Endothelial cell of umbilical vein (primary cell): ENCODE data around the gene EGFL6. TPM values are rescaled to one million over a fixed set of nuclear protein-coding genes. Genes with fewer than 3 reads are reported as not detected.

Experiments used
- BruUV-seq: library from RNA; stranded (reverse); fragments of 400-500 nt; replicated peaks from 2 replicates; lab custom pipeline; 2021; lab: Mats Ljungman, UMichigan
- CTCF ChIA-PET: fragments of 300-600, 350-600 bp; sonication (Branson Sonifier 250); formaldehyde crosslinking; loops from one replicate; lab custom pipeline; 2021; ENCODE audit warnings: antibody characterized with exemption, inconsistent platforms; lab: Charles Lee
- POLR2A ChIA-PET: fragments of 300-600, 350-600 bp; sonication (Branson Sonifier 250); formaldehyde crosslinking; loops from one replicate; lab custom pipeline; 2021; ENCODE audit warnings: antibody characterized with exemption, inconsistent platforms; lab: Charles Lee
- DNase-seq: peaks from one replicate; pipeline ENCODE4 v3.0.0-alpha.2; 2011; ENCODE audit warnings: low read depth, low spot score
- FAIRE-seq: peaks from 2 replicates; lab custom pipeline; 2011; peaks lifted over from hg19 to GRCh38; lab: Jason Lieb, UNC
- H2AFZ ChIP-seq: 2 replicates; pipeline ENCODE4 v1.6.0; 2012; ENCODE audit warnings: low read depth, low read length, control low read depth, inconsistent platforms
- H3K27ac ChIP-seq: 2 replicates; pipeline ENCODE4 v1.5.1; 2011; ENCODE audit warnings: low read depth, mild to moderate bottlenecking, control low read depth, low read length, moderate library complexity; ENCODE audit not compliant: insufficient read depth
- H3K27me3 ChIP-seq, 2 experiments: 2 replicates each; pipeline versions ENCODE4 v1.6.0 to v1.6.1; 2011; ENCODE audit warnings: low read length in 2 of 2, mixed read lengths in 1 of 2; ENCODE audit not compliant: control insufficient read depth in 2 of 2, insufficient read depth in 2 of 2
- H3K36me3 ChIP-seq, 2 experiments: 2 replicates in 1 of 2; 3 replicates in 1 of 2; pipeline ENCODE4 v1.5.1; 2011; ENCODE audit warnings: low read length in 2 of 2, mild to moderate bottlenecking in 1 of 2, moderate library complexity in 1 of 2; ENCODE audit not compliant: control insufficient read depth in 2 of 2, insufficient read depth in 2 of 2; ENCODE audit errors: extremely low read depth in 1 of 2
- H3K4me1 ChIP-seq: 3 replicates; pipeline ENCODE4 v1.5.1; 2011; ENCODE audit warnings: mild to moderate bottlenecking, low read length; ENCODE audit not compliant: control insufficient read depth, insufficient read depth; ENCODE audit errors: extremely low read depth
- H3K4me2 ChIP-seq: 2 replicates; pipeline ENCODE4 v1.6.1; 2011; ENCODE audit warnings: low read length, control low read depth, mixed read lengths; ENCODE audit not compliant: insufficient read depth
- H3K4me3 ChIP-seq, 3 experiments: fragments of 200-600 bp in 1 of 3; sonication (generic), shearing (Covaris generic) in 1 of 3; replicated peaks in 1 of 3; 2 replicates each; pipeline ENCODE4 v1.5.1; 2011 to 2016; ENCODE audit warnings: control low read depth in 3 of 3, low read length in 3 of 3, mild to moderate bottlenecking in 2 of 3, inconsistent platforms in 1 of 3, low read depth in 1 of 3, moderate library complexity in 1 of 3; ENCODE audit not compliant: insufficient read depth in 1 of 3
- H3K79me2 ChIP-seq: 2 replicates; pipeline ENCODE4 v1.6.0; 2012; ENCODE audit warnings: low read length, inconsistent platforms; ENCODE audit not compliant: control insufficient read depth, insufficient read depth
- H3K9ac ChIP-seq: replicated peaks from 2 replicates; pipeline ENCODE3; 2011; ENCODE audit warnings: low read length, control low read depth; ENCODE audit not compliant: insufficient read depth; ENCODE audit errors: extremely low read depth
- H3K9me1 ChIP-seq: replicated peaks from 3 replicates; pipeline ENCODE4 v1.6.0; 2011; ENCODE audit warnings: mild to moderate bottlenecking, low read length; ENCODE audit not compliant: control insufficient read depth, insufficient read depth; ENCODE audit errors: extremely low read depth
- H3K9me3 ChIP-seq: replicated peaks from 2 replicates; pipeline ENCODE4 v1.5.1; 2012; ENCODE audit warnings: low read length, inconsistent platforms; ENCODE audit not compliant: control insufficient read depth, insufficient read depth
- H4K20me1 ChIP-seq: replicated peaks from 2 replicates; pipeline ENCODE3; 2011; ENCODE audit warnings: mild to moderate bottlenecking, low read length; ENCODE audit not compliant: control insufficient read depth, insufficient read depth; ENCODE audit errors: extremely low read depth
- CTCF ChIP-seq, 2 donors: IDR thresholded peaks; 1 replicate in 1 of 2; 2 replicates in 1 of 2; pipeline ENCODE4 v1.5.1; 2011; ENCODE audit warnings: low read length in 2 of 2, mild to moderate bottlenecking in 2 of 2, moderate library complexity in 2 of 2, control low read depth in 1 of 2, inconsistent platforms in 1 of 2, low read depth in 1 of 2; ENCODE audit not compliant: insufficient read depth in 1 of 2; ENCODE audit errors: extremely low read depth in 1 of 2
- EZH2 ChIP-seq: IDR thresholded peaks from 2 replicates; pipeline ENCODE4 v1.6.1; 2012; ENCODE audit warnings: borderline replicate concordance, low read depth, mild to moderate bottlenecking, moderate library complexity, low read length, inconsistent platforms; ENCODE audit not compliant: severe bottlenecking
- FOS ChIP-seq: IDR thresholded peaks from 2 replicates; pipeline ENCODE4 v1.6.1; 2011; ENCODE audit warnings: mild to moderate bottlenecking, low read length, moderate library complexity, borderline replicate concordance; ENCODE audit not compliant: insufficient read depth
- GATA2 ChIP-seq: IDR thresholded peaks from 2 replicates; pipeline ENCODE4 v1.7.0; 2011; ENCODE audit warnings: low read depth, mild to moderate bottlenecking, moderate library complexity, mixed read lengths, low read length; ENCODE audit not compliant: insufficient read length, insufficient read depth
- JUN ChIP-seq: IDR thresholded peaks from 2 replicates; pipeline ENCODE4 v1.6.1; 2011; ENCODE audit warnings: borderline replicate concordance, low read depth; ENCODE audit not compliant: insufficient read length, insufficient read depth
- MAX ChIP-seq: IDR thresholded peaks from 2 replicates; pipeline ENCODE4 v1.6.1; 2011; ENCODE audit not compliant: insufficient read depth, insufficient read length
- MYC ChIP-seq: IDR thresholded peaks from one replicate; pipeline ENCODE4 v1.6.1; 2011; ENCODE audit warnings: mild to moderate bottlenecking, low read depth, low read length
- POLR2A ChIP-seq: IDR thresholded peaks from 2 replicates; pipeline ENCODE4 v1.6.1; 2012; ENCODE audit warnings: low read depth, mild to moderate bottlenecking, control low read depth, low read length
- POLR2AphosphoS5 ChIP-seq: IDR thresholded peaks from 2 replicates; pipeline ENCODE4 v1.6.1; 2012; ENCODE audit warnings: low read depth, mild to moderate bottlenecking, control low read depth, low read length, moderate library complexity; ENCODE audit not compliant: insufficient read depth
- dilution Hi-C: fragments of 300-500 bp; cut with MboI; formaldehyde crosslinking; loops from one replicate; pipeline ENCODE4 v1.15.0; 2019; ENCODE audit warnings: low sequenced_read_pairs; ENCODE audit not compliant: extremely low pct_ligation_motif_present
- intact Hi-C: fragments of 100-400 bp; cut with micrococcal nuclease; formaldehyde crosslinking; loops from one replicate; pipeline ENCODE4 v1.10.0; 2022
- polyA plus RNA-seq, 4 experiments: library from polyadenylated mRNA; depleted of rRNA in 3 of 4; stranded (reverse) in 3 of 4; unstranded in 1 of 4; fragments of >200 nt; gene quantifications; 2 replicates each; pipeline versions ENCODE4 v1.2.1 to v1.2.3, GENCODE V29; 2011 to 2012; ENCODE audit warnings: missing spikeins in 1 of 4
- total RNA-seq: library from RNA; stranded (reverse); gene quantifications from 2 replicates; pipeline ENCODE4 v1.2.3, GENCODE V29; 2021

EGFL6 gene
- total and polyA plus RNA-seq, 2 donors (not counting 3 experiments of a cell fraction or from before 2014, with no cell fraction given) = not detected

- H3K27ac ChIP-seq = no peak overlapping the region
- H3K9me1 ChIP-seq = no peaks in the 10 kb centered on the region
- ChIA-PET CTCF (no interaction called here), POLR2A (no interaction called here)
- dilution Hi-C loops (no loop called here), intact Hi-C loops (no loop called here)
- H3K36me3 ChIP-seq = no peaks in the 10 kb centered on the region
- BruUV-seq = no TSS peak
- no peak overlapping the region for H2AFZ ChIP-seq
- no peaks in the 10 kb centered on the region for H3K4me1 ChIP-seq
- peaks cover 0 to 2% of the 10 kb centered on the region in 2 experiments for H3K27me3 ChIP-seq
- no peaks in the 10 kb centered on the region for H4K20me1 ChIP-seq
- no peaks in the 10 kb centered on the region for H3K9me3 ChIP-seq
- no peak overlapping the region for H3K4me2 ChIP-seq
- no peak for DNase-seq
- H3K9ac ChIP-seq = no peak overlapping the region
- TF ChIP-seq MAX (no peak), POLR2AphosphoS5 (no peak), MYC (no peak), POLR2A (no peak), EZH2 (no peak), FOS (no peak), CTCF (IDR thresholded peaks at IDR 0.05; ENCODE audit: extremely low read depth in 1 of 2, insufficient read depth in 1 of 2, low read depth in 1 of 2, low read length in 2 of 2) (no peak), JUN (no peak), GATA2 (no peak)
- no peak overlapping the region for H3K4me3 ChIP-seq
- H3K79me2 ChIP-seq = no peaks in the 10 kb centered on the region
- FAIRE-seq = no peak
These were observed 36.2 kb downstream of the EGFL6 start for GRCh38 chrX:13605611-13606010.
